Upper lobe of right lung (tissue), 1 donor: ENCODE measurements around the gene FAAP100. TPM values are rescaled to one million over a fixed set of nuclear protein-coding genes. Genes with fewer than 3 reads are reported as not detected.

Experiments used
- ATAC-seq: fragments of 200-7000 bp; cut with Tn5 transposase; one replicate; pipeline ENCODE4 v1.9.1; 2020; ENCODE audit warnings: mild to moderate bottlenecking, moderate library complexity
- DNase-seq: peaks from one replicate; pipeline ENCODE4 v3.0.0-alpha.2; 2020
- H3K27ac ChIP-seq: fragments of 200-600 bp; one replicate; pipeline ENCODE4 v1.8.0; 2022
- H3K27me3 ChIP-seq: fragments of 200-600 bp; one replicate; pipeline ENCODE4 v1.8.0; 2022; ENCODE audit warnings: mild to moderate bottlenecking
- H3K36me3 ChIP-seq: fragments of 200-600 bp; one replicate; pipeline ENCODE4 v1.8.0; 2022
- H3K4me1 ChIP-seq: fragments of 200-600 bp; one replicate; pipeline ENCODE4 v1.8.0; 2022
- H3K4me3 ChIP-seq: fragments of 200-600 bp; one replicate; pipeline ENCODE4 v1.8.0; 2022; ENCODE audit warnings: mild to moderate bottlenecking
- H3K9me3 ChIP-seq: fragments of 200-600 bp; one replicate; pipeline ENCODE4 v1.8.0; 2022
- intact Hi-C: fragments of 100-400 bp; cut with DNase I; formaldehyde crosslinking; loops from one replicate; pipeline ENCODE4 v1.11.0; 2022
- total RNA-seq: library from RNA; stranded (reverse); fragmentation: NEBNext Ultra II Directional; extraction: Animal tissue kit (Norgen Biotek cat#: 25700); gene quantifications from one replicate; pipeline ENCODE4 v1.2.1, GENCODE V29; 2021
- TF ChIP-seq, protein P1 (sequence below): fragments of 200-600 bp; IDR thresholded peaks from one replicate; pipeline ENCODE4 v1.8.0; 2022; ENCODE audit warnings: antibody characterized with exemption
- donor health status: DM: no; HTN: yes; CAD: no; lungs with severe emphysema.

Gene FAAP100
- total RNA-seq, 1 donor from 2014 or later = 27.3 TPM

- ATAC-seq = no peak
These were observed 48.5 kb downstream of the FAAP100 start for GRCh38 chr17:81503619-81504018.

GRCh38 chr17:81502471-81503017 lies 49.6 kb downstream of the FAAP100 start:
- H3K4me1 ChIP-seq = peaks cover 8% of the 10 kb centered on the region
- TF ChIP-seq, protein P1, sequence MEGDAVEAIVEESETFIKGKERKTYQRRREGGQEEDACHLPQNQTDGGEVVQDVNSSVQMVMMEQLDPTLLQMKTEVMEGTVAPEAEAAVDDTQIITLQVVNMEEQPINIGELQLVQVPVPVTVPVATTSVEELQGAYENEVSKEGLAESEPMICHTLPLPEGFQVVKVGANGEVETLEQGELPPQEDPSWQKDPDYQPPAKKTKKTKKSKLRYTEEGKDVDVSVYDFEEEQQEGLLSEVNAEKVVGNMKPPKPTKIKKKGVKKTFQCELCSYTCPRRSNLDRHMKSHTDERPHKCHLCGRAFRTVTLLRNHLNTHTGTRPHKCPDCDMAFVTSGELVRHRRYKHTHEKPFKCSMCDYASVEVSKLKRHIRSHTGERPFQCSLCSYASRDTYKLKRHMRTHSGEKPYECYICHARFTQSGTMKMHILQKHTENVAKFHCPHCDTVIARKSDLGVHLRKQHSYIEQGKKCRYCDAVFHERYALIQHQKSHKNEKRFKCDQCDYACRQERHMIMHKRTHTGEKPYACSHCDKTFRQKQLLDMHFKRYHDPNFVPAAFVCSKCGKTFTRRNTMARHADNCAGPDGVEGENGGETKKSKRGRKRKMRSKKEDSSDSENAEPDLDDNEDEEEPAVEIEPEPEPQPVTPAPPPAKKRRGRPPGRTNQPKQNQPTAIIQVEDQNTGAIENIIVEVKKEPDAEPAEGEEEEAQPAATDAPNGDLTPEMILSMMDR = no peak
- DNase-seq (no peak), ATAC-seq (no peak)
- intact Hi-C loops = no loop called here
- no peaks in the 10 kb centered on the region for H3K27me3 ChIP-seq
- H3K4me3 ChIP-seq = no peak overlapping the region
- no peaks in the 10 kb centered on the region for H3K36me3 ChIP-seq
- no peaks in the 10 kb centered on the region for H3K9me3 ChIP-seq
- H3K27ac ChIP-seq = no peak overlapping the region

More at GRCh38 chr17:81503619-81504018, 48.5 kb downstream of the FAAP100 start:
- no peak overlapping the region for H3K27ac ChIP-seq
- TF ChIP-seq, protein P1 = no peak
- intact Hi-C loops = no loop called here
- no peak overlapping the region for H3K4me3 ChIP-seq
- H3K4me1 ChIP-seq = peaks cover 9% of the 10 kb centered on the region
- H3K9me3 ChIP-seq = no peaks in the 10 kb centered on the region
- no peak for DNase-seq
- no peaks in the 10 kb centered on the region for H3K27me3 ChIP-seq
- no peaks in the 10 kb centered on the region for H3K36me3 ChIP-seq

DNA sequence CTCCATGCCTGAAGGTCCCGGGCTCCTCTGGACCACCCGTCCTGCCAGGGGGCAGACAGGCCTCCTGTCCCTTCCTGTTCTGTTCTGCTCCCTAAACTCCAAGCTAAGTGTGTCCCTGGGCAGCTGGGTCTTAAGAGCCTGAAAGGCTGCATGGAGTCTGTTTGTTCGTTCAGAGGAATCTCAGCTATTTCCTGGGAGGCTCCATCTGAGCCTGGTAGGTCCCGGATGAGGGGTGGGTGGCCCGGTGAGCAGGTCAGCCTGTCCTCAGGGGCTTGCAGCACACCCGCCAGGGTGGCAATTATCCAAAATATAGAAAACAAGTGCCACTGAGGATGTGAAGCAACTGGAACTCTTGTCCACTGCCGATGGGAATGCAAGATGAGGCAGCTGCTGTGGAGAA lies 52.1 kb downstream of the FAAP100 start:
- Histone ChIP-seq H3K4me3 (no peak overlapping the region), H3K36me3 (no peaks in the 10 kb centered on the region), H3K27me3 (no peaks in the 10 kb centered on the region), H3K9me3 (no peaks in the 10 kb centered on the region), H3K27ac (no peak overlapping the region), H3K4me1 (peaks cover 8% of the 10 kb centered on the region)
- TF ChIP-seq, protein P1 = no peak
- intact Hi-C loops = no loop called here
- no peak for DNase-seq
- peak; percentile 89 for ATAC-seq

- no peaks in the 10 kb centered on the region for H3K27me3 ChIP-seq
- H3K27ac ChIP-seq = no peak overlapping the region
- DNase-seq (no peak), ATAC-seq (no peak)
- no peak overlapping the region for H3K4me3 ChIP-seq
- intact Hi-C loops = no loop called here
- H3K9me3 ChIP-seq = no peaks in the 10 kb centered on the region
- peaks cover 8% of the 10 kb centered on the region for H3K4me1 ChIP-seq
- no peaks in the 10 kb centered on the region for H3K36me3 ChIP-seq
- TF ChIP-seq, protein P1 = no peak
These were observed 52.6 kb downstream of the FAAP100 start for GRCh38 chr17:81499601-81499970.

DNA sequence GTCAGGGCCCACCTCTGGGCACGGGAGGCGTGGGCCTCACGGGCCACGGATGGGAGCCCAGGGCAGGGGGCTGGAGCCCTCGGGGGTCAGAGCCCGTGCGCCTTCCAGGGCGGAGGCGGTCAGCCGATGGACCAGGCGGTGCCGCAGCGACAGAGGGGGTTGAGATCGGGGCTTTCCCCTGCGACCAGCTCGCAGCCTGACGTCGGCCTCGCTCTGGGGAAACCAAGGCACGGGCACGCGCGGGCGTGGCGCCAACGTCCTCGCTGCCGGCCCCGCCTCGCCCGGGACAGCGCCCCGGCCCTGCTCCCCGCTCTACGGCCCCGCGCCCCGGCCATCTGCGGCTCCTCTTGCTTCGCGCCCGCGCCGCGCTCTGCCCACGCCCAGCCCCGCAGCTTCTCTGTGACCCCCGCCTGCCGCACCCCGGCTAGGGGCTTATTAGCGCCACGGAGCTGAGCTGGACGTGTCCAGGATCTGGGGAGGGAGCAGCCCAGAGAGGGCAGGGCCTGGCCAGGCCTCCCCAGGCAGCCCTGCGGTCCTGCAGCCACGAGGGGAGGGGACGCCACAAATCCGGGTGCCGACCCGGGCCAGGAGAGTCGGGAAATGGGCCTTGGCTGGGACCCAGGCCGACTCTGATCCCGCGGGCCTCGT lies 53.1 kb downstream of the FAAP100 start:
- intact Hi-C loops = no loop called here

More for the DNA sequence above, 53.1 kb downstream of the FAAP100 start:
- Histone ChIP-seq H3K27me3 (no peaks in the 10 kb centered on the region), H3K4me1 (peaks cover 8% of the 10 kb centered on the region), H3K9me3 (no peaks in the 10 kb centered on the region), H3K4me3 (no peak overlapping the region), H3K27ac (no peak overlapping the region), H3K36me3 (no peaks in the 10 kb centered on the region)
- DNase-seq (no peak), ATAC-seq (peak; percentile 13)
- TF ChIP-seq, protein P1 = no peak
